GM12878 (cell line): ENCODE data around the gene STARD13.

ENCODE experiments used
- DPF2 ChIP-seq: fragments of 450-650 bp; IDR thresholded peaks from 2 replicates; pipeline ENCODE4 v1.6.1; 2017; ENCODE audit warnings: mild to moderate bottlenecking
- MEF2B ChIP-seq: fragments of 450-650 bp; IDR thresholded peaks from 2 replicates; pipeline ENCODE4 v1.6.1; 2018; ENCODE audit warnings: mild to moderate bottlenecking, moderate library complexity; ENCODE audit not compliant: partially characterized antibody, poor library complexity, severe bottlenecking
- POLR2A ChIP-seq: IDR thresholded peaks from 2 replicates; pipeline ENCODE4 v1.6.1; 2011; ENCODE audit warnings: low read depth, mild to moderate bottlenecking, low read length
- POLR2AphosphoS5 ChIP-seq: IDR thresholded peaks from 2 replicates; pipeline ENCODE4 v1.6.1; 2011; ENCODE audit warnings: mild to moderate bottlenecking, low read length, inconsistent platforms
- SMC3 ChIP-seq: IDR thresholded peaks from 2 replicates; pipeline ENCODE4 v1.6.1; 2011; ENCODE audit warnings: low read length, improper control_type of control experiment, borderline replicate concordance
- YY1 ChIP-seq: IDR thresholded peaks from 2 replicates; pipeline ENCODE4 v1.6.1; 2011; ENCODE audit warnings: low read depth, mild to moderate bottlenecking, low read length

DNA sequence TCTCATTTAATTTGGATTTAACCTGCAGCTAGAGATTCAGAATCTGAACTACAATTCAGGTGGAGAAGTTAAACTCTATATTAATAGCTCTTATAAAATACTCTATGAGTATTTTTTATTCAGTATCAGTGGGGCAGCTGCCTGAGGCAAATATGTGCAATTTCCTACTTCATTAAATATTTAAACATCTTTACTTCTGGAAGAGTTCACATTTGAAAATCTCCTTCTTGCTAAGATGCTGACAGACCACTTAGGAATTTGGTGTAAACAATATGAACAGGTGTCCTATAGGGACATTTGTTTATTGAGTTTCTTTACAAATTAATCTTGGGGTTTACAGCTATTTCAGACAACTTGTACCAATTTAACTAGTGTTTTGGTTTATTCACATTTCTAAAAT lies 20.4 kb downstream of the STARD13 start:
- no peak for TF ChIP-seq DPF2
- no peak for TF ChIP-seq POLR2A
- no peak for TF ChIP-seq MEF2B
- no peak for TF ChIP-seq YY1
- no peak for TF ChIP-seq POLR2AphosphoS5
- TF ChIP-seq SMC3: no peak
